Left lung (tissue), 10 donors: ENCODE data around the gene CDK7. TPM values are rescaled to one million over a fixed set of nuclear protein-coding genes. Genes with fewer than 3 reads are reported as not detected.

ENCODE experiments used
- ATAC-seq: fragments of 200-7000 bp; cut with Tn5 transposase; one replicate; pipeline ENCODE4 v1.9.1; 2020; ENCODE audit warnings: moderate library complexity
- DNase-seq, 4 donors: peaks; one replicate each; pipeline ENCODE4 v3.0.0-alpha.2; 2013 to 2020
- H3K27ac ChIP-seq, 2 donors: fragments of 200-600 bp; sonication (generic) in 1 of 2; one replicate each; pipeline versions ENCODE4 v1.5.0 to v1.8.0; 2020 to 2021
- H3K27me3 ChIP-seq, 2 donors: fragments of 200-600 bp; sonication (generic) in 1 of 2; one replicate each; pipeline versions ENCODE4 v1.5.0 to v1.8.0; 2020 to 2021
- H3K36me3 ChIP-seq, 2 donors: fragments of 200-600 bp; sonication (generic) in 1 of 2; one replicate each; pipeline versions ENCODE4 v1.5.0 to v1.8.0; 2020 to 2021
- H3K4me1 ChIP-seq, 2 donors: fragments of 200-600 bp; one replicate each; pipeline ENCODE4 v1.8.0; 2021
- H3K4me3 ChIP-seq, 2 donors: fragments of 200-600 bp; sonication (generic) in 1 of 2; one replicate each; pipeline versions ENCODE4 v1.5.0 to v1.8.0; 2020 to 2021; ENCODE audit warnings: mild to moderate bottlenecking in 1 of 2
- H3K9me3 ChIP-seq, 2 donors: fragments of 200-600 bp; sonication (generic) in 1 of 2; one replicate each; pipeline versions ENCODE4 v1.5.0 to v1.8.0; 2020 to 2021
- CTCF ChIP-seq, 2 donors: fragments of 200-600 bp; sonication (generic) in 1 of 2; IDR thresholded peaks; one replicate each; pipeline versions ENCODE4 v1.5.0 to v1.8.0; 2021; ENCODE audit warnings: antibody characterized with exemption in 2 of 2
- intact Hi-C, 2 donors: fragments of 100-400 bp; cut with DNase I; formaldehyde crosslinking; loops; one replicate each; pipeline versions ENCODE4 v1.11.2 to v1.14.2; 2022
- polyA plus RNA-seq, 6 donors: library from polyadenylated mRNA; unstranded; fragments of 120-200 nt; gene quantifications; one replicate each; pipeline ENCODE4 v1.2.1, GENCODE V29; 2013; ENCODE audit not compliant: insufficient read length in 6 of 6
- total RNA-seq, 2 donors: library from RNA; stranded (reverse); fragmentation: NEBNext Ultra II Directional; extraction: Animal tissue kit (Norgen Biotek cat#: 25700); gene quantifications; one replicate each; pipeline ENCODE4 v1.2.1, GENCODE V29; 2021
- donor health status: DM: no; HTN: yes; CAD: no.
- donor health status: DM: no; HTN: no; CAD: no.

The CDK7 gene
- total and polyA plus RNA-seq, 8 donors, result 15.9 to 38.0 (median 32.2) TPM

- H3K27ac ChIP-seq, result no peak overlapping the region
- intact Hi-C loops, result no loop called here
- peaks cover 0 to 52% of the 10 kb centered on the region in 2 donors for H3K36me3 ChIP-seq
- no peak for TF ChIP-seq CTCF (IDR thresholded peaks at IDR 0.05)
- ATAC-seq (no peak), DNase-seq (no peak)
- H3K4me1 ChIP-seq, result no peaks in the 10 kb centered on the region
- no peaks in the 10 kb centered on the region for H3K27me3 ChIP-seq
- H3K4me3 ChIP-seq, result no peak overlapping the region
- H3K9me3 ChIP-seq, result no peaks in the 10 kb centered on the region
Observed at GRCh38 chr5:69288688-69289087, 54.0 kb downstream of the CDK7 start.

DNA sequence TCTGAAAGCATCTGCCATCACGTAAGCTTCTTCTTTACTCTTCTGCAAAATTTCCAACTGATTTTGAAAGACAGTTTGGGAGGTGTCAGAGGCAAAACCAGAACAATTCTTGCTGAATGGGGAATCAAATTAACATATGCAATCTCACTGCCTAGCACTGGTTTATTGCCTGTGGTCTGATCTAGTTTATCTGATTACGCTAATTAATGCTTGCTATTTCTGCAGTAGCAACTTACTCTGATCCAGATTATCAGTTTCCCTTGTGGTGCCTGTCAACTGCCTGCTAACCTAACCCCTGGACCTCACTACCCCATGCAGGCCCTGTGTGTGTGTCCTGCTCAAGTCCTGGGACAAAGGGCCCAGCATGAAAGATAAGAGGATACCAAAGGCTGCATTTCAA, 57.6 kb downstream of the CDK7 start:
- TF ChIP-seq CTCF (IDR thresholded peaks at IDR 0.05), result no peak
- Histone ChIP-seq H3K27ac (no peak overlapping the region), H3K4me1 (no peaks in the 10 kb centered on the region), H3K36me3 (peaks cover 0 to 37% of the 10 kb centered on the region in 2 donors), H3K9me3 (no peaks in the 10 kb centered on the region), H3K27me3 (no peaks in the 10 kb centered on the region), H3K4me3 (no peak overlapping the region)
- no peak for DNase-seq
- intact Hi-C loops, result no loop called here
- ATAC-seq, result no peak

DNA sequence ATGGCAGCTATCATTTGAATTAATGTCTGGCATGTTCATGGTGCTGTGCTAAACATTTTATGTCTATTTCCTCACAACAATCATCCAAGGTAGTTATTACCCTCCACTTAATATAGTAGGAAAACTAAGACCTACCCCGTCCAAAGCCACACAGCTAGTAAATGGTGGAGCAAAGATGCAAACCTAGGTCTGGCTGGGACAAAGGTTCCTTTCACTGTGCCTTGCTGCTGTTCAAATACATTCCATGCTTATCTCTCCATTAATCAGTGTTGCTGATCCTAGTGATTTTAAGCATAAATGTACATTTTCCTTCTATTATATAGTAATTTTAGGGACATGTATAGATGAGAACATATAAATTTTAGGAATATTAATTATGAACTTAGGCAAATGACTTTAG, 59.2 kb downstream of the CDK7 start:
- no peaks in the 10 kb centered on the region for H3K27me3 ChIP-seq
- H3K36me3 ChIP-seq, result peaks cover 0 to 37% of the 10 kb centered on the region in 2 donors
- no peaks in the 10 kb centered on the region for H3K4me1 ChIP-seq
- intact Hi-C loops, result no loop called here
- no peak for TF ChIP-seq CTCF (IDR thresholded peaks at IDR 0.05)
- DNase-seq (no peak), ATAC-seq (no peak)
- H3K27ac ChIP-seq, result no peak overlapping the region
- H3K9me3 ChIP-seq, result no peaks in the 10 kb centered on the region
- H3K4me3 ChIP-seq, result no peak overlapping the region

DNA sequence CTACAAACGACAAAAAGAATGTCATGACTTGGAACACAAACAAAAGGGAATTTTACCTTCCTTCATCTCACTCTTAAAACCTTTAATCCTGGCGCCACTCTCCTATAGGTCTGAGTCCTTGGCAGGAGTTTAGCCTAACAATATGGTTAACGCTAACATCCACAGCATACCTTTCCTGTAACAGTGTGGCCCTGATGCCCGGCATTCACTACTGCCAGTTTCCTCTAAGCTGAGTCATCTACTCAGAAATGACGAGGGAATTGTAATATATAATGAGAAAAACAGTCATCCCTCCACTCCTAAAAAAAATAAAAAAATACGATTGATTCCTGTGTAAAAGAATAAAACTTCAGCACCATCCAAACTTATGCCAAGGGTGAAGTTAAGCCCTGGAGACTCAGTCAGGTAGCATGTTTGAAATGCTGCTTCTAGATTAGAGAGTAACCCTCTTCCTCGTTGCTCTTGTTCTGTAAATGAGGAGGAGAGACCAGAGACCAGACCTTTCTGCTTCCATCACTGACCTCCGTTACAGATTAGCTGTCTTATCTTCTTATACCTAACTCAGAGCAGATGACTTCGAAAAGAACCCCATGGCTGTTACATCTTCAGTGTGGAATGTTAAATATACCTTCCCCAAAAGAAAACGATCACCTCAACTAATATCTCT, 60.5 kb downstream of the CDK7 start:
- no peak overlapping the region for H3K27ac ChIP-seq
- TF ChIP-seq CTCF (IDR thresholded peaks at IDR 0.05), result no peak
- peaks cover 0 to 44% of the 10 kb centered on the region in 2 donors for H3K36me3 ChIP-seq
- H3K9me3 ChIP-seq, result no peaks in the 10 kb centered on the region
- ATAC-seq (no peak), DNase-seq (no peak)
- H3K4me3 ChIP-seq, result no peak overlapping the region
- no peaks in the 10 kb centered on the region for H3K4me1 ChIP-seq
- H3K27me3 ChIP-seq, result no peaks in the 10 kb centered on the region
- intact Hi-C loops, result no loop called here

DNA sequence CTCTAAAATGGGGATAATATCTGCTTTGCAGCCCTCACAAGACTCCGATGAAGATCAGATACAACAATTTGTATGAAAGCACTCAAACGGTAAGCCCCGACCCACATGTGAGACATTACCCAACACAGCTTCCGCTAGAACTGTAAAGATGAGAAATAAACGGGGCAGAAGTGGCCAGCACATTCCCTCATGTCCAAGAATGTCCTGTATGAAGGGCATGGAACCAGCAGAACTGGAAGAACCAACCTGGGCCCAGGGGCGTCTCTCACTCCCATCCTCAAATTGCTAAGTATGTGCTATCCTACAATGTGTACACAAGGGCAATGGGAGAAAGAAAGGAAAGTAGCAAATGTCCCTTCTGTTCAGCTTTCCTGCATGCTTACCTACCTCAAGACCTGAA, 64.9 kb downstream of the CDK7 start:
- DNase-seq (no peak), ATAC-seq (no peak)
- intact Hi-C loops, result no loop called here
- Histone ChIP-seq H3K9me3 (no peaks in the 10 kb centered on the region), H3K4me3 (no peak overlapping the region), H3K27me3 (no peaks in the 10 kb centered on the region), H3K27ac (no peak overlapping the region), H3K36me3 (peaks cover 0 to 31% of the 10 kb centered on the region in 2 donors), H3K4me1 (no peaks in the 10 kb centered on the region)
- TF ChIP-seq CTCF (IDR thresholded peaks at IDR 0.05), result no peak
